HG03039 (cell line): ENCODE data around the gene MEX3C.

ENCODE experiments used
- ATAC-seq: cut with Tn5 transposase; IDR thresholded peaks from one replicate; pipeline ENCODE4 v1.9.1; 2021; ENCODE audit warnings: mild to moderate bottlenecking, moderate library complexity; ENCODE audit not compliant: unreplicated experiment

Gene MEX3C

DNA sequence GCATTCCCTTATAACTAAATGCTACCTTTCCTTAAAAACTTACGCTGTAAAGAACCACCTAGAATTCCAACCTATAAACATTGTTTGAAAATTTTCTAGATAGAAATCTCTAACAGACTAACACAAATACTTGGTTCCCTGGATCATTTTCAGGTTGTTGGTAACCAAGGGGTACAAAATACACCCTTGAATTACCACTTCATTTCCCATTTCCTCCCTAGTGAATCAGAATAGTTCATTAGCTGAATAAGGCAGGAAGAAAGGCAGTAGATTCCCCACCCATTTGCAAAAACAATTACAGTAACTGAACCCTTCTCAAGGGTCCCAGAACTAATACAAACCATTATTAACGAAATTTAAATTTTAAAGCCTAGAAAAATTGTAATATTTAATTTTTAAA, 5.5 kb downstream of the MEX3C start:
- ATAC-seq = no peak

DNA sequence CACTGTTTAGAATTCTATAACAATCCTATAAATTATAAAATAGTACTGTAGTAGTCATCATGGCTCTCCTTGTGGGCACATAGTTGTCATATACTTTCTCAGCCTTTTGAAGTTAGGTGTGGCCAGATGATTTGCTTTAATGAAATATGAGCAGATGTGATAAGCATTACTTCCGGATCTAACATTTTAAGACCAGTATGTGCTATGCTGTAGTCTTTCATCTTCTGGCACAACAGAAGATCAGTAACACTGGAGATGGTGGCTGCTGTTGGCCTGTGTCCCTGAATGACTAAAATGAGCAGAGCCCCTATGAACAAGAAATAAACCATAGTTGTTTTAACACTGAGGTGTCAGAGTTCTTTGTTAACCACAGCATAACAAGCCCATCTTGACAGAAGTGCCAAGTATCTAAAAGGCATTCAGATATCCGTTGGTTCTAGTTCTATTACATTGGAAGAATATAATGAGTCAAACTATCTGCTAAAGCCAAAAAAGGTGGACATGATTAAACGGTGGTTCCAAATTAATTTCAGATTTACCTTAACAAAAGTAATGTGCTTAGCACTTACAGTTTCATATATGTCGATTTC, 6.3 kb downstream of the MEX3C start:
- ATAC-seq = no peak

DNA sequence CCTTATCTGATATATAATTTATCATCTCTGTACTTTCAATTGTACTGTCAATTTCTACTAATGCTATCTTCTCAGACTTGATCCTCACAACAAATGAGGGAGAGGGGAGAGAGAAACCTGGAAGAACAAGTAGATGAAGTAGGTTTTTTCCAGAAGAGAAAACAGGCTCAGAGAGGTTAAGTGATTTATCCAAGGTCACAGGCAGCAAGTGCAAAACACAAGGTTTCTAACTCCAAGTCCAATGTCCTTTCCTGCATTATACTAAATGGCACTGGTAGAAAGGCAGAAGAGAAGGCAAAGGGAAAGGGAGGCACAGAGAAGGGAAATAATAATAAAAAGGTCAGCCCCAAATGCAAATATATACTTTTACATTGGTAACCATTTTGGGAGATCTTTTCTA, 7.5 kb downstream of the MEX3C start:
- no peak for ATAC-seq

DNA sequence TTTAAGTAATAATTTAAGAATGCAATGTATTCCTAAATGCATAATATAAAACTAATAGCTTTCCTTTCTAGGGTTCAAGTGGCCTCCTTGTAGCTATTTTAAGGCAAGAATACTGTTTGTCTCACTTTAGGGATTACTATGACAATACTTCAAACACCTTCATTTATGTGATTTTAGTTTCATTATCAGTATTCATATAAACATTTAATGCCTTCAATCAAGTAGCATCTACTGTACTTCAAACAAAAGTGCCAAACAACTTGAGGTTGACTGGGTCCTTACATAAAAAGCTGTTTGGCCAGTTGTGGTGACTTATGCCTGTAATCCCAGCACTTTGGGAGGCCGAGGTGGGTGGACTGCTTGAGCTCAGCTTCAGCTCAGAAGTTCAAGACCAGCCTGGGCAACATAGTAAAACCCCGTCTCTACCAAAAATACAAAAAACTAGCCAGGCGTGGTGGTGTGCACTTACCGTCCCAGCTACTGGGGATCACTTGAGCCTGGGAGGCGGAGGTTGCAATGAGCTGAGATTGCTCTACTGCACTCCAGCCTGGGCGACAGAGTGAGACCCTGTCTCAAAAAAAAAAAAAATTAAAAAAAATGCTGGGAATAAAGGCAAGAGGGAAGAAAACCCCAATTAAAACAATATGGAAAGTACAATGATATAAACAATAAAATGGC, 9.3 kb downstream of the MEX3C start:
- ATAC-seq = peak; percentile 41

DNA sequence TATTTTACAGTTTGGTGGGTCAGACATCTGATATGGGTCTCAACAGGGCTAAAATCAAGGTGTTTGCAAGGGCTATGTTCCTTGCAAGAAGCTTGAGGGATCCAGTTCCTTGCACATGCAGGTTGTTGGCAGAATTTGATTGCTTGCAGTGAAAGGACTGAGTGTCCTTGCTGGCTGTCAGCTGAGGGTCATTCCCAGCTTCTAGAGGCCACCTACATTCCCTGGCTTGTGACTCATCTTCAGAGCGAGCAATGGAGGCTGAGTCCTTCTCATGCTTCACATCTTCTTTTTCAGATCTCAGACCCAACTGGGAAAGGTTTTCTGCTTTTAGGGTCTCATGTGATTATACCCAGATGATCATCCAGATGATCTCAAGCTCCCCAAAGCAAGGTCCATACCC, 12.4 kb downstream of the MEX3C start:
- ATAC-seq = no peak

DNA sequence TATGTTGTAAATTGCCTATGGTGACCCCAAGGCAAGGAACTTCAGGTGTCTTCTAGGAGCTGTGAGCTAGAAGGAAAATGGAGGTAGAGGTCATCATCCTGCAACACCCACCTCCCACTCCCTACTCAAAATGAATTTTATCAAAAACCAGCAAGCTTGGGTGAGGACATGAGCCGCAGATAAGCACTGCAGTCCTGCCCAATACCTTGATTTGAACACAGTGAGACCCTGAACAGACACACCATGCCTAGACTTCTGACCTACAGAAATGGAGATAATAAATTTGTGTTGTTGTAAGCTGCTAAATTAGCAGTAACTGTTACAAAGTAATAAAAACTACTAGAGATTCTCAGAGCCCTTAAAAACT, 13.4 kb downstream of the MEX3C start:
- ATAC-seq = no peak

DNA sequence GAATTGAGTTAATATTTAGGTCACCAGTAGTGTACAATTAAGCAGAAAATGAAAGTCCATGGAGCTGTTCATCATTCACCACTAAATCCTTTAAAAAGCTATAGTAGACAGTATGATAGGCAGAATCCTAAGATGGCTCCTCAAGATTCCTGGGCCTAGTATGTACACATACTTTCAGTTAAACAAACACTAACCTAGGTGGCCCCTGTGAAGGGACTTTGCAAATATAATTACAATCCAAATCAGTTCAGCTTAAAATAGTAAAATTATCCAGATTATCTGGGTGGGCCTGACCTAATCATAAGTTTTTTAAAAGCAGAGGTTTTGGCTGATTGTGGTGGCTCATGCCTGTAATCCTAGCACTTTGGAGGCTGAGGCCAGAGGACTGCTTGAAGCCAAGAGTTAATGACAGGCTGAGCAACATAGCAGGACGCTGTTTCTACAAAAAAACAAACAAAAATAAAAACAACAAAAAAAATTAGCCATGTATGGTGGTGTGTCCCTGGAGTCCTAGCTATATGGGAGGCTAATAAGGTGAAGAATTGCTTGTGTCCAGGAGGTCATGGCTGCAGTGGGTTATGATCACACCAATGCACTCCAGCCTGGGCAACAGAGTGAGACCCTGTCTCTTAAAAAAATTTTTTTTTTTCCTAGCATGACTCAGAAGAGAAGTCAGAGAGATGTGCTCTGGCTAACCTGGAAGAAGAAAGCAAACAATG, 13.9 kb downstream of the MEX3C start:
- ATAC-seq = no peak

DNA sequence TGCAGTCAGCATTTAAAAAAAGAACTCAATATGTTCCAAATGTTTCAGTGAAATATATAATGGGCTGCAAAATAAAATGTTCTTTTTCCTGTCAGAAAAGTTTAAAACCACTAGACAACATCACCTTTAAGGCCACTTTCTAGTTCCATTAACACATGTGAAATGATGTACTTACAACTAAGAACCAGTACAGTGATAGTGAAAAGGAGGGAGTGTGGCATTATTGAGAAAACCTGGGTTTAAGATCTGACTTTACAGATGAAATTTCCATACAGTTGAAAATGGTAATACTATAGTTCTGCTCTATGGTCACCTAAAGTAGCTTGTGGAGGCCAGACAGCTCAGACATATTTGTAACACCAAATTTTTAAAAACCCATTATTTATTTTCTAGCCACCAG, 14.7 kb downstream of the MEX3C start:
- no peak for ATAC-seq

DNA sequence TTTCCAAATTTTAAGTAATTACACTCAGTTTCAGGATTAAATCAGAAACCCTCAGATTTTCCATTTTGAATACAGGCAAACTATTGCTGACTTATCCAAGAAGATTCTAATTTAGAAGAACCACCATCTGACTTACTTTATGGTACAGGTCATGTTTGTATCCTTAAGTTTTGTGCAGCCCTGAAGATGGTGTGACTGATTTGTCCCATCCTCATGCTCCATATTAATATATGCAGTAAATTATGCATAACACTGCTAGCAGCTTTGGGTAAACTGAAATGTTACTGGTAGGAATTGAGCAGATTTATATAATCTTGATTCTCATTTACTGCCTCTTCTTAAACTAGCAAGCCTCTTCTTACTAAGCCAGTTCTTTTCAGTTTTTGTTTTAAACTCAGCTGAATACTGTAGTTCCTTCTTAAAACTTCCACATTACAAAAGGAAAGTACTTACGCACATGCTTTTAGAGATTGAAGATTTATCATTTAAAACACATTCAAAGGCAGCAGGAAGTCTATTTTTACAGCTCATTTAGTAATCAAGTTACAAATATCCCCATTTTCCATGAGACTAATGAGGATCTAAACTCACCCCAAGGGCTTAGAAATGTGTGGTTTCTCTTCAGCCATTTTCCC, 25.7 kb downstream of the MEX3C start:
- ATAC-seq = no peak

DNA sequence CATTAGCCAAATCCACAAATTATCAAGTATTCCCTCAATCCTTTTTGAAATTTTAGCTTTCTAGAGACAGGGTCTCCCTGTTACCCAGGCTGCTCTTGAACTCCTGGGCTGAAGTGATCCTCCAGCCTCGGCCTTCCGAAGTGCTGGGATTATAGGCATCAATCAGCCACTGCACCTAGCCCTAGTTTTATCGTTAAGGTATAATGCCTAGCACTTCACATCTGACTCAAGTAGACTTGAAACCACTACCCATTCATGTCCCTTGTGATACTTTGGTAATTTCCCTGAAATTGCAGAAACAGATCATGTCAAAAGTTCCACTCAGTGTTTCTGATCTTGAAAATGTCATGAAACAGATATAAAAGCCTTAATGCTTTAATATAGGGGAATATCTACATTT, 26.3 kb downstream of the MEX3C start:
- peak; percentile 66 for ATAC-seq

DNA sequence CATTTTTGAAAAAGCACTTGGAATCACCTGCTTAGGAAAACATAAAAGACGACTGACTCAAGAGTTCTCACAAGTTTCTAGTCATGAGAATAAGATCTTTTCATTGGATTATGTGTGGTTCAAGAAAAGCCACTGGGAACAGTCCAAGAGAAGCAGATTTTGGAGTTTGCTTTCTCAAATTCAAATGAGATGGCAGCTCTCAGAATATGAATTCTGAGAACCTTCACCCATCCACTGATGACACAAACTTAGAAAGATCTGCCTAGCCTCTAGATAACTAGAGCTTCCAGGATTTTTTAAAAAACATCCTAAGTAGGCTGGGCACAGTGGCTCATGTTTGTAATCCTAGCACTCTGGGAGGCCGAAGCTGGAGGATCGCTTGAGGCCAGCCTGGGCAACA, 26.8 kb downstream of the MEX3C start:
- no peak for ATAC-seq

DNA sequence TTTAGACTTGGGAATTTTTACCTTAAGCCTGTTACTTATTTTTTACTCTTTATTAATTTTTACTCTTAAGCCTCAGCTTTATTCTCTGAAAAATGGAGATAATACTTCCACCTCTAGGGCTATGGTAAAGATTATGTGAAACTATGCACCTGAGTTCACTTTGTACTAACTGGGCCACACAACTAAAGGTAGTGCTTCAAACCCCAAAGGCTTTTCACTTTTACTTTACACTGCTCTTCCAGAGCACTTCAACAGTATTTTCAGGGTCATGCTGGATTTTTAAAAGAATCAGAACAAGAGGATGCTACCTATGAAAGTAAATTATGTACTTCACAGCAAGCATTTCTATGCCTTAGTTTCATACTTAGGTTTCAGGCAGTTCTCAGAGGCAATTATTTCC, 27.8 kb downstream of the MEX3C start:
- ATAC-seq = no peak

DNA sequence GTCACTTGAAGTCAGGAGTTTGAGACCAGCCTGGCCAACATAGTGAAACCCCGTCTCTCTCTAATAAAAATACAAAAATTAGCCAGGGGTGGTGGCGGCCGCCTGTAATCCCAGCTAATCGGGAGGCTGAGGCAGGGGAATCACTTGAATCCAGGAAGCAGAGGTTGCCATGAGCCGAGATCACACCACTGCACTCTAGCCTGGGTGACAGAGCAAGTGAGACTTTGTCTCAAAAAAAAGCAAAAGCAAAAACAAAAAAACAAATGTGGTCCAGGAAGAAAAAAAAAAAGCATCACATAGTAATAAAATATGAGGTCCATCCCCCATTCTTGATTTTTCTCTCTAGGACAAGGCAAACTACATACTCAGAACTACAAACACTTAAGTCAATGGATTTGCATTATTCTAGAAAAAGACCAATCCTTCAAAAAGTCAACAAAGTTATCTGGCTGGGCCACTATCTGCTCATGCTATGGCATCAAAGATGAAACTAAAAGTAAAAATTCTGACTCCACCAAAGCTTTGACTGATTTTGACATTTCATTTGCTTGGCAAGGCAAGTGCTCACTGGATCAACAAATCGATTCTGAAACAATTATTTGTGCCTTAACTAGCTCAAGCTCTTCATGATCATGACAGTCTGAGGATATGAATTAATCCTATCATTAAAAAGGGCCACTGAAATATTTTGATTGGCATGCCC, 28.4 kb downstream of the MEX3C start:
- ATAC-seq = no peak

DNA sequence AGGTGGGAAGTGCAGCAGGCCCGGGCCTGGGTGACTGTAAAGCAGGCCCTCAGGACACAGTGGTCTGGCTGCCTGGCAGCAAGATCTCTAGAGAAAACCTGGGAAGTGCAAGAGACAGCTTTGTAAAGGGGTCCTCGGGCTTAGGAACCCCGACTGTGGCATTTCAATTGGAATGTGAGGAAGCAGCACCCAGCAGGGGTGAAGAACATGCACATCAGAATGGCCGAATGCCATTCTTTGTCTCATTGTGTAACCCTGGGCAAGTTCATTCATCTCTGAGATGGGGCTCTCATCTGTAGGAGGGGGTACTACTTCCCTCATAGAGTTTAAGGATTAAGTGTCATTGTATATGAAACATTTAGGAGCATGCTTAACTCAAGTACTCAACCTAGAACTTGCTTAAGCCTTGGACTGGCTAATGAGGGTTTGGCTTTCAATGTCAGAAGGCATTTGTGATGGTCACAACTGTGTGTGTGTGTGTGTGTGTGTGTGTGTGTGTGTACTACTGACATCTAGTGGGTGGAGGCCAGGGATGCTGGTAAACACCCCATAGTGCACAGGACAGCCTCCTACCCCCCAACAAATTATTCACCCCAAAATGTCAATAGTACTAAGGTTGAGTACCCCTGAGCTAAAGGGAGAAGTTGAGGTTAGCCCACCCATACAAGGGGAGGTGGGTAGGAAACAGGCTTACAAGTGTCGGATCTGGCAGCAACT, 29.3 kb downstream of the MEX3C start:
- ATAC-seq = no peak

DNA sequence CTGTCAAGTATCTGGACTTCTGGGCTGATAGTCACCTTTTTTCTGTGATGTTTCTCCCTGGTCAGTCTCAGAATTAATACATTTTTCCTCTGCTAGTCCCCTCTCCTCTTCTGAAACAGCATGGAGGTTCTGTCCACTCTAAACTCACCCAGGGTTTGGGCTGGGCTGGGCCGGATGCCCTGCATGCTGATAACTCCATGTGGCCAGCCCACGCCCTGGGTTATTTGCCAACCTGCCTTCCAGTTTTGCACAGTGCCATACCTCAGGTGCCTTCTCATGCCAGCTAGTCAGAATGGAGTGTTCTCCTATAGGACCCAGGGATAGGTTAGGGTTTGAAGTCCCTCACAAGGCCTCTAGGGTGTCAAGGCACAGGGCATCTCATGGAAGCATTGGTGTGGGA, 32.2 kb downstream of the MEX3C start:
- no peak for ATAC-seq

DNA sequence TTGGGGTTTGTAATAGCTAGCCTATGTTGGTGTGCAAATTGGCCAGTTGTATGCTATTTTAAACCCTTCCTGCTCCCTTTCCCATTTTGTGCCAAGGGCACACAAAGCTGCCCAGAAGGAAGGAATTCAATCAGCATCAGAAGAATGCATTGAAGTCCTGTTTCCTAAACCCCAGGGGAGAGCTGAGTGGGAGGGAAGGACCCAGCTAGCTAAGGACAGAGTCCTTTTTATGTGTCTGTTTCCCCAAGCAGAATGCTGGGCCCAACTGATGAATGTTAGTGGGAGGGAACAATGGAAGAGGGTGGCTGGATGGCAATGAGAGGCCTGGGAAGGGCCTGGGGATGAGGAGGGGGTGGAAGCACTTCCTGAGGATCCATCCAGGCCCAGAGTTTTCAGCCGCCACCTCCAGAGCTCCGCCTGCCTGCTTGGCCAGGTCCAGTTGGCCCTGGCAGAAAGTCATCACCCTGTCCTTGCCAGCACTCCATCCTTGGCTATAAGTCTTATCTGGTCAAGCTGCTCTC, 32.7 kb downstream of the MEX3C start:
- no peak for ATAC-seq

DNA sequence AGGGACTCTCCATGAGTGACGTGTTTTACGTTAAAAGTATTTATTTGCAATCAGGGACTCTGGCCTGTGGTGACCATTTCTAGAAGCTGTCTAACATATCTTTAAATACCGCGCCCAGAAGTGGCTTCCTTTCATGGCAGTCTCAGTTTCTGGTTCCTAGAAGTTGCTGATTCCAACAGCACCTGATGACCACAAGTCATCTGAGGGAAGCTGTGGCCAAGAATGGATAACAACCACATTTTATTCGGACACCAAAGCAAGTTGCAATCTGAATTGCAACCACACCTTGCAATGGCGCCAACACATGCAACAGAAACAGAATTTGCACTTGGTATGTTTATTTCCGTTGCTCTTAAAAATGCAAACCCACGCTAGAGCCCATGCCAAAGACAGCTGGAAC, 33.1 kb downstream of the MEX3C start:
- no peak for ATAC-seq

DNA sequence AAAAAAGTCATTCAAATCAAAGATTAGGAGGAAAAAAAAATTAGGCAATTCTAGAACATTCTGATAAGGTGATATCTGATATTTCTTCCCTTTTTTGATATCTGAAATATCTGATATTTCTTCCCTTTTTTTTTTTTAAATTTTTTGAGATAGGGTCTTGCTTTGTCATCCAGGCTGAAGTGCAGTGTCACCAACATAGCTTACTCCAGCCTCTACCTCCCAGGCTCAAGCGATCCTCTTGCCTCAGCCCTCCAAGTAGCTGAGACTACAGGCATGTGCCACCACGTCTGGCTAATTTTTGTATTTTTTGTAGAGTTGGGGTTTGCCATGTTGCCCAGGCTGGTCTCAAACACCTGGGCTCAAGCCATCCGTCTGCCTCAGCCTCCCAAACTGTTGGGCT, 33.9 kb downstream of the MEX3C start:
- no peak for ATAC-seq

DNA sequence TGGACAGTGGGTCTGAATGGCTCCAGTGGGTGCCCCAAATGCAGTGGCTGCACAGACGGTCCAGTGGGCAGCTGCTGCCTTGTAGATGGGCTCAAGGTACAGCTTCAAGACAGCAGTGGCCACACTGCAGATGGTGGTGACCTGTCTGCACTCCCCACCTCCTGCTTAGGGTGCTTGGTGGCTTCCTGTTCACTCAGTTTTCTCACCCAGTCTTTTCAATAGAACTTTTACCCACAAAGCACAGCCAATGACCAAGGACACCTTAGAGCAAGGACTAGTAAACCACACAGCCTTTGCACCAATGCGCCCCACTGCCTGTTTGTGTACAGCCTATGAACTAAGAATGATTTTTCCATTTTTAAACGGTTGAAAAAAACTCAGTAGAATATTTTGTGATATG, 34.9 kb downstream of the MEX3C start:
- ATAC-seq = no peak

DNA sequence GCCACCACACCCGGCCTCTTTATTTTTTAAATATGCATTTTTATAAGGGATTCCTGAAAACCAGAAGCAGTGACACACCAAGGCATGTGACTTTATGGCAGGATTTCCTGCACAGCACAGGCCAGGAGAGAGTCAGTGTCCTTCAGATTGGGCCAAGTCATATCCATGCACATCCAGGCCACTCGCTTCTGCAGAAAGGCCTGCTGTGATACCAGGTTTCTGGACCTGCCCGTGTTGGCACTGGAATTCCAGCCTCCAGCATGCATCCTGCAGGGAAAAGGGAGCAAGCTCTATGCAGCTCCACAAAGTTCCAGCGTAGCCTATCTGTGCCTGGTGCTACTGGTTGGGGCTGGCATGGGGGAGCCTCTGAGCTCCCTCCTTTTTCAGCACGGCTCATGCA, 36.8 kb downstream of the MEX3C start:
- no peak for ATAC-seq

DNA sequence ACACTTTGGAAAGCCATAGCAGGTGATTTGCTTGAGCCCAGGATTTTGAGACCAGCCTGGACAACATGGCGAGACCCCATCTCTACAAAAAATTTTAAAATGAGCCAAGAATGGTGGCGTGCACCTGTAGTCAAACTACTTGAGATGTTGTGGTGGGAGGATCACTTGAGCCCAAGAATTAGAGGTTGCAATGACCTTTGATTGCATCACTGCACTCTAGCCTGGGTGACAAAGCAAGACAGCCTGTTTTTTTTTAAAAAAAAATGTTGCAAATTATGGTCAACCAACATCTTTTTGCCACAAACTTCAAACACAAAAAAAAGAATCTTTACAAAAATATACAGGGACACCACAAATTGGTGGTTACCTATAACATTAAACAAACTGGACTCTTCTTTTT, 40.3 kb downstream of the MEX3C start:
- no peak for ATAC-seq
